CD1c-positive myeloid dendritic cell (primary cell): ENCODE data around the gene PCDHGB4.
"Not testable (repeated sequence)": the region's sequence is repeated elsewhere in the genome, so short reads cannot be mapped to it uniquely, and the experiment has no call there.

ENCODE experiments used
- DNase-seq: peaks from one replicate; pipeline ENCODE4 v3.0.0-alpha.2; 2016; ENCODE audit errors: extremely low spot score

Gene PCDHGB4

GRCh38 chr5:141398608-141399007, 11.1 kb downstream of the PCDHGB4 start:
- DNase-seq, result no peak

GRCh38 chr5:141399555-141400258, 12.2 kb downstream of the PCDHGB4 start:
- no peak for DNase-seq

- DNase-seq, result peak; percentile 53
Measured at GRCh38 chr5:141402553-141403243, 15.2 kb downstream of the PCDHGB4 start, which contains the start of gene PCDHGA9. Gene PCDHGA9 (plus strand): TSS chr5:141402778. CDS start chr5:141402953, 175 bp downstream.

- no peak for DNase-seq
Measured at GRCh38 chr5:141403387-141403786, 15.9 kb downstream of the PCDHGB4 start.

- DNase-seq, result peak; percentile 59
Measured at GRCh38 chr5:141407790-141408505, 20.4 kb downstream of the PCDHGB4 start, which contains the start of gene PCDHGB6. Gene PCDHGB6 (plus strand): TSS chr5:141408021. CDS start chr5:141408203, 182 bp downstream.

- no peak for DNase-seq
Measured at GRCh38 chr5:141409598-141410306, 22.3 kb downstream of the PCDHGB4 start.

GRCh38 chr5:141411575-141411974, 24.1 kb downstream of the PCDHGB4 start:
- no peak for DNase-seq

GRCh38 chr5:141412854-141413539, 25.5 kb downstream of the PCDHGB4 start, which contains the start of gene PCDHGA10:
Gene PCDHGA10 (plus strand): TSS chr5:141412987. CDS start chr5:141413176, 189 bp downstream.
- DNase-seq, result peak; percentile 72

GRCh38 chr5:141413540-141414069, 26.1 kb downstream of the PCDHGB4 start:
- DNase-seq, result no peak

GRCh38 chr5:141414548-141415274, 27.2 kb downstream of the PCDHGB4 start:
- DNase-seq, result not testable (repeated sequence)

- not testable (repeated sequence) for DNase-seq
Measured at GRCh38 chr5:141415275-141415618, 27.7 kb downstream of the PCDHGB4 start.

GRCh38 chr5:141417494-141418172, 30.1 kb downstream of the PCDHGB4 start, which contains the start of gene PCDHGB7:
Gene PCDHGB7 (plus strand): TSS chr5:141417677. CDS start chr5:141417860, 183 bp downstream.
- peak; percentile 80 for DNase-seq

GRCh38 chr5:141419074-141419880, 31.8 kb downstream of the PCDHGB4 start:
- no peak for DNase-seq

GRCh38 chr5:141420855-141421488, 33.5 kb downstream of the PCDHGB4 start, which contains the start of gene PCDHGA11:
Gene PCDHGA11 (plus strand): TSS chr5:141421051. CDS start chr5:141421228, 177 bp downstream.
- DNase-seq, result peak; percentile 84

GRCh38 chr5:141421489-141421855, 34.0 kb downstream of the PCDHGB4 start:
- no peak for DNase-seq

GRCh38 chr5:141422742-141423291, 35.3 kb downstream of the PCDHGB4 start:
- no peak for DNase-seq

- DNase-seq, result no peak
Measured at GRCh38 chr5:141427783-141428426, 40.4 kb downstream of the PCDHGB4 start.
